Measurements from ENCODE around the gene MBOAT1.

MBOAT1 gene

DNA sequence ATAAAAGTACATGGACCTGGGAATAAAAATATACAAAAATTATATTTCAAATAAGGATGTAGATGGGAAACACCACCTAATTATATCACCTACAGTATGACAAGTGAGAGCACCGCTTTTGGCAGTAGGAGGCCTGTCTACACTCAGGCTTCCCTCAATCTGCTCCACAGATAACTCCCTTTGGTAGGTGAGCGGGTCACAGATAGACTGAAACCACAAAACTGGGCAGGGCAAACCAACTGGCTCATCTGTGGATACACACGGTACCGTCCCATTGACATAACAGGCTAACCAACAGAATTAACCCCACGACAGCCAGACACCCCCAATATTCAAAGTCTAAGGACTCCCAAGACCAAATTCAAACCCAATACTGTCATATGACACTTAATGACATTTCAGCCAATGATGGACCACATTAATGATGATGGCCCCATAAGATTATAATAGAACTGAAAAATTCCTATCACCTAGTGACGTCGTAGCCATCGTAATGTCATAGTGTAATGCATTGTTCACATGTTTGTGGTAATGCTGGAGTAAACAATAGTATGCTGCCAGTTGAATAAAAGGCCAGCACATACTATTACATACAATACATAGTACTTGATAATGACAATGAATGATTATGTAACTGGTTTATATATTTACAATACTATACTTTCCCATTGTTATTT, 109.7 kb downstream of the MBOAT1 start:
- no peak for DNase-seq (ENCODE audit: low spot score)

GRCh38 chr6:20099156-20099555, 113.1 kb downstream of the MBOAT1 start:
- no peak for DNase-seq (ENCODE audit: low spot score)

GRCh38 chr6:20098267-20098876, 113.9 kb downstream of the MBOAT1 start:
- DNase-seq (ENCODE audit: low spot score), result no peak

GRCh38 chr6:20096536-20096935, 115.7 kb downstream of the MBOAT1 start:
- no peak for DNase-seq (ENCODE audit: low spot score)

GRCh38 chr6:20095436-20095835, 116.8 kb downstream of the MBOAT1 start:
- no peak for DNase-seq (ENCODE audit: low spot score)

- DNase-seq (ENCODE audit: low spot score), result peak; percentile 43
Observed at GRCh38 chr6:20092071-20092566, 120.2 kb downstream of the MBOAT1 start.

GRCh38 chr6:20086992-20087391, 125.3 kb downstream of the MBOAT1 start:
- DNase-seq (ENCODE audit: low spot score), result no peak

DNA sequence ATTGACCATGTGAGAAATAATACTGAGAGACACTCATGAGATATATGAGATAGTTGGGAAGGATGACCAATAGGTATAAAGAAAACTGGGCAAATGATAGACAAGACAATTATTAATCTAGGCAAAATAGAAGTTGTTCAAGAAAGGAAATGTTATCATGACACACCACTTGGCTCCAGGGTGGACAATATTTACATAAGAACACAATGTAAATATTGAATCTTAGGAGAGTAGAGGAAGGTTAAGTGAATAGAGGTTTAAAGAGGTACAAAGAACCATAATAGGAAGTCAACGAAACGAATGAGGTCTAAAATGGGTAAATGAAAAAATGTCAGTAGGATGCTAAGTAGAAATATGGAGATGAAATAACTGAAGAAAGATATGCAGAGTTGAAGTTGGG, 126.5 kb downstream of the MBOAT1 start:
- DNase-seq (ENCODE audit: low spot score), result no peak

- DNase-seq (ENCODE audit: low spot score), result no peak
Observed at GRCh38 chr6:20084411-20084810, 127.9 kb downstream of the MBOAT1 start.

DNA sequence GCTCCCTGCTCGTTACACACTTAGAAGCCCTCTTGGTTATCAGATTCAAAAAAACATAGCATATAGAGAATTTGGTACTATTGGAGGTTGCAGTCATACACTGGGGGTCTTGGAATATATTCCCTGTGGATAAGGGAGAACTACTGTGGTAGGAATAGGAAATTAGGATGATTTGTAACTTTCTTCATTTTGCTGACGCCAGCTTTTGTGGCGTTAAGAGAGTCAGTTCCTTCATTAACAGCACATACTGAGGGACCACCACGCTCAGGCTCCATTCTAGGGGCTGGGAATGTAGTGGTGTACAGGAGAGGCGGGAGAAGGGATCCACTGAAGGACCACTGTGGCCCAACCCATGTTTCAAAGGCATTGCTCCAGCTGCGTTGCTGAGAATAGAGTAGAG, 140.3 kb downstream of the MBOAT1 start:
- DNase-seq (ENCODE audit: low spot score), result no peak

DNA sequence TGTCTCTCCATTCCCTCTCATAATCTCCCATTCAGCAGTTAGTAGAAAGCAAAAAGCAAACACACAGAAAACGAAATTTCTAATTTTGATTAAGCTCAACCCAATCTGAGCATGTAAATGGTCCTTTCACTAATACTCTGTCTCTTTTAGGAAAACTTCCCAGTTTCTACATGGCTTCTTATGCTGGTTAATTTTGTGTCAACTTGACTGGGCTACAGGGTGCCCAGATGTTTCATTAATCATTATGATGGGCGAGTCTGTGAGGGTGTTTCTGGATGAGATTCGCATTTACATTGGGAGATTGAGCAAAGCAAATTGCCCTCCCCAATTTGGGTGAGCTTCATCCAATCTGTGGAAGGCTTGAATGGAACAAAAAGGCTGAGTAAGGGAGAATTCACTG, 142.2 kb downstream of the MBOAT1 start:
- no peak for DNase-seq (ENCODE audit: low spot score)

GRCh38 chr6:20069021-20069522, 143.2 kb downstream of the MBOAT1 start:
- no peak for DNase-seq (ENCODE audit: low spot score)

DNA sequence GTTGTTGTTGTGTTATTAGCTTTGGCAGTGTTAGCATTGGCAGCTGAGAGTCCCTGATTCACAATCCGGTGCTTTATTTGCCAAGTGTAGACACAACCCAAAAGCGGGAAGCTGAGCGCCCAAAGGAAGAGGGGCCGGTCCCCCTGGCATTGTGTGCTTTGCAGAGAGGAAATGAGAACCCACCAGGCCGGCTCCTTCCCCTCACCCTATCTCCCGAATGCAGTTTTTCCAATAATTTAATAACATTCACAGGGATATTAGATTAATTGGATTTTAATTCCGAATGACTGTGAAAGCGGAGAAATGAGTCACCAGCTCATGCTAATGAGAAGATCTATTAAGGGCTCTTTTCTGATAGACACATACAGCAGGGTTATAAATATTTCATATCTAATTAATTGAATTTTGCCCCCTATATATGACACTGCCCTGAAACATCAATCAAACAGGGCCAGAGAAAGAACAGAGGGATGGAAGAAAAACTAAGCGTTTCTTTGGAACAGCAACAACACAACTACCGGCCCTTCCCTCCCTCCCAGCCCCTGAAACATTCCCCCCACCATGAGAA, 143.8 kb downstream of the MBOAT1 start:
- no peak for DNase-seq (ENCODE audit: low spot score)

DNA sequence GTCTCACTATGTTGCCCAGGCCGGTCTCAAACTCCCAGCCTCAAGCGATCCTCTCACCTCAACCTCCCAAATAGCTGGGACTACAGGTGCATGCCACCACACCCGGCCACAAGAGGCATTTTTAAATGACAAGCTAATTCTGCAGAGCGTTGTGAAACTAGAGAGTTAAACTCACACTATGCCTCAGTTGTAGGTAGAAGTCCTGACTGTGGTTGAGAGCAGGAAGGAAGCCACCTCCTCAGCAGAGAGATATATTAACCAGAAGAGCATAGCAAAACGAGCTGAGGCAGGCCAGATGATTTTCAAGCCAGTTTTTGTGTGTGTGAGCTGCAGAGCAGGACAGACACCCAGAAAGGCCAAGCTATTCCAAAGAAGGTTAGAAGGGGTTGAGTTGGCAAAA, 150.3 kb downstream of the MBOAT1 start:
- DNase-seq (ENCODE audit: low spot score), result no peak

GRCh38 chr6:20060252-20060651, 152.0 kb downstream of the MBOAT1 start:
- DNase-seq (ENCODE audit: low spot score), result no peak

GRCh38 chr6:20058912-20059311, 153.4 kb downstream of the MBOAT1 start:
- no peak for DNase-seq (ENCODE audit: low spot score)

DNA sequence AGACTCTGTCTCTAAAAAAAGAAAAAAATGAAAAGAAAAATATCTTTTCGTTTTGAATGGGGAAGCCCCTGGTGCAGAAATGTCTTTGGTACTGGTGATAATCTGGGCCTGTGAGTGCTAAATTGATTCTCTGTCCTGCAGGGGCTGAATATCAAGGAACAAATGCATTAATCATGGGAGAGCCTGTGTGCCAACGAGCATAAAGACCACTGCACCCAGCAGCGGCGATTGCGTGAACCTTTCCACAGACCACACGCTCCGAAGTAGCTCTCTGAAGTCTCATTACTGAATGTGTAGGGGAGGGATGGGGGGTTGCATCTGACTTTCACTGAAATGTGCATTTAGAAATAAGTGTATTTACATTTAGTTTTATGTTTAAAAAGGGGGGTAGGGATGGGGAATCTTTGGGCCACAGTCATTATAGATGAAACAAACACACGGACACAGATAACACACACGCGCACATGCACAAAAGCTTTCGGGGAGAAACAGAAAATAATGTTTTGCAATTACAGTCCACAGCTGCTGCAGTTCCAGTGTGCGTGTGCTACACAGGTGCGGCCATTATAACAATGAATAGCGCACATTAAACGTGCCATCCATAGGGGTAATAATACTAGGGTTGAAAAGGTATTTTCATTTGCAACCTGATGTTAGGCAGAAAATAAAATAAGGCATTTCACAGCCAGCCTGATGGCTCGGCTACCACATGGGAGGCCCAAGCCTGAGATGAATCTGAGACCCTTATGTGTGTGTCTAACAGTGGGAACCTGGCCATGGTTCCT, 154.0 kb downstream of the MBOAT1 start:
- no peak for DNase-seq (ENCODE audit: low spot score)

GRCh38 chr6:20056350-20056992, 155.8 kb downstream of the MBOAT1 start:
- peak; percentile 62 for DNase-seq (ENCODE audit: low spot score)

DNA sequence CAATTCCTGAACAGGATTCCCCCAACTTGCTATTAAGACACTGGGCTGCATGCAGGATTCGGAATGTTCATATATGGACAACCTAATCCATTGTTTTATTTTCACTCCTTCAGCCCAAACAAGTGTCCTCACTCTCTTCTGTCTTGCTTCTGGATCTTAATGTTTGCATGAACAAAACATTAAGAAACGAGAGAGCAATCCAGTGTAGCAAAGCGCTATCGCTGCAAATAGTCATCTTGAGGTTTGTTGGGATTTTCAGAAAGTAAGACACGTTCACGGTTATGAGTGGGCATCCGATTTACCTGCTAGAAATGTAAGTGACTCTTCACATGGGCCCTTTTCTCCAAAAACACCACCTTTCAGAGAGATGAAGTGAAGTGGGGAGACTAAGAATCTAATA, 156.4 kb downstream of the MBOAT1 start:
- no peak for DNase-seq (ENCODE audit: low spot score)
